ENCODE measurements around the gene CAMTA1. TPM values are rescaled to one million over a fixed set of nuclear protein-coding genes. Genes with fewer than 3 reads are reported as not detected.

Gene CAMTA1
- total and polyA plus RNA-seq, 9 of the 15 experiments (the other 6 are each of a cell fraction or from before 2014, with no cell fraction given): 43.9 to 161 (median 65.9) TPM

GRCh38 chr1:7094086-7094485, 308.8 kb downstream of the CAMTA1 start:
- Histone ChIP-seq H3K9me1 (ENCODE audit: control insufficient read depth, insufficient read depth, low read length) (no peaks in the 10 kb centered on the region), H3K36me3 (ENCODE audit: control insufficient read depth, insufficient read depth, low read length) (no peaks in the 10 kb centered on the region), H3K4me1 (replicated peaks in 1 of 2; ENCODE audit: control insufficient read depth in 2 of 2, insufficient read depth in 2 of 2, low read length in 2 of 2) (no peaks in the 10 kb centered on the region), H3K79me2 (ENCODE audit: control insufficient read depth, insufficient read depth, low read length) (no peaks in the 10 kb centered on the region), H3K9ac (ENCODE audit: insufficient read depth in 1 of 2, low read depth in 2 of 2, low read length in 2 of 2) (no peak overlapping the region), H3K4me2 (ENCODE audit: insufficient read depth, low read length) (no peak overlapping the region), H3K27me3 (ENCODE audit: control insufficient read depth in 2 of 2, insufficient read depth in 2 of 2, low read length in 2 of 2) (peaks cover 52 to 85% of the 10 kb centered on the region in 2 experiments), H4K20me1 (replicated peaks; ENCODE audit: control insufficient read depth, insufficient read depth, low read length) (peaks cover 13% of the 10 kb centered on the region; the same call in 1 of the 2 replicates), H3K27ac (ENCODE audit: extremely low read depth, low read depth, low read length) (no peak overlapping the region), H2AFZ (ENCODE audit: low read depth, low read length) (no peak overlapping the region), H3K9me3 (replicated peaks; ENCODE audit: control insufficient read depth, insufficient read depth, low read depth, low read length) (no peaks in the 10 kb centered on the region), H3K4me3 (no peak overlapping the region)
- no peak for DNase-seq (ENCODE audit: extremely low read depth in 1 of 4, low spot score in 3 of 4)
- 1% methylated on average over 4 of the region's 4 CpGs for WGBS (ENCODE audit: insufficient coverage, low coverage, missing lambda C conversion rate)
- TF ChIP-seq PCBP2 (IDR thresholded peaks at IDR 0.05; ENCODE audit: low read depth, low read length, poor library complexity, severe bottlenecking) (no peak), NR0B1 (IDR thresholded peaks at IDR 0.05; ENCODE audit: partially characterized antibody) (no peak)
- TF ChIP-seq, protein P1, sequence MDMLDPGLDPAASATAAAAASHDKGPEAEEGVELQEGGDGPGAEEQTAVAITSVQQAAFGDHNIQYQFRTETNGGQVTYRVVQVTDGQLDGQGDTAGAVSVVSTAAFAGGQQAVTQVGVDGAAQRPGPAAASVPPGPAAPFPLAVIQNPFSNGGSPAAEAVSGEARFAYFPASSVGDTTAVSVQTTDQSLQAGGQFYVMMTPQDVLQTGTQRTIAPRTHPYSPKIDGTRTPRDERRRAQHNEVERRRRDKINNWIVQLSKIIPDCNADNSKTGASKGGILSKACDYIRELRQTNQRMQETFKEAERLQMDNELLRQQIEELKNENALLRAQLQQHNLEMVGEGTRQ (CRISPR knock-in tag; IDR thresholded peaks at IDR 0.05): no peak
- in situ Hi-C loops (cut with MboI) (no loop called here), intact Hi-C loops (cut with micrococcal nuclease) (no loop called here)
- ChIA-PET CTCF (ENCODE audit: low intra/inter-chr PET ratio) (no interaction called here), POLR2A (no interaction called here)
- BruUV-seq (replicated peaks): no TSS peak
- no peak for ATAC-seq
- FAIRE-seq: no peak
